Left lobe of liver (tissue), 2 donors: Measurements from ENCODE around the gene RAB42. TPM values are rescaled to one million over a fixed set of nuclear protein-coding genes. Genes with fewer than 3 reads are reported as not detected.
"Not testable (repeated sequence)": the region's sequence is repeated elsewhere in the genome, so short reads cannot be mapped to it uniquely, and the experiment has no call there.

Source experiments
- ATAC-seq: fragments of 200-7000 bp; cut with Tn5 transposase; one replicate; pipeline ENCODE4 v1.9.1; 2020; ENCODE audit warnings: mild to moderate bottlenecking, moderate library complexity
- DNase-seq: peaks from one replicate; pipeline ENCODE4 v3.0.0-alpha.2; 2020; ENCODE audit warnings: low spot score
- total RNA-seq: library from RNA; stranded (reverse); gene quantifications from one replicate; pipeline ENCODE4 v1.2.1, GENCODE V29; 2021
- donor health status: DM: no; HTN: no; CAD: no; lungs with moderate emphysema.
- donor health status: DM: no; HTN: yes; CAD: no.

Gene RAB42, protein sequence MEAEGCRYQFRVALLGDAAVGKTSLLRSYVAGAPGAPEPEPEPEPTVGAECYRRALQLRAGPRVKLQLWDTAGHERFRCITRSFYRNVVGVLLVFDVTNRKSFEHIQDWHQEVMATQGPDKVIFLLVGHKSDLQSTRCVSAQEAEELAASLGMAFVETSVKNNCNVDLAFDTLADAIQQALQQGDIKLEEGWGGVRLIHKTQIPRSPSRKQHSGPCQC
- total RNA-seq = 0.75 TPM

DNA sequence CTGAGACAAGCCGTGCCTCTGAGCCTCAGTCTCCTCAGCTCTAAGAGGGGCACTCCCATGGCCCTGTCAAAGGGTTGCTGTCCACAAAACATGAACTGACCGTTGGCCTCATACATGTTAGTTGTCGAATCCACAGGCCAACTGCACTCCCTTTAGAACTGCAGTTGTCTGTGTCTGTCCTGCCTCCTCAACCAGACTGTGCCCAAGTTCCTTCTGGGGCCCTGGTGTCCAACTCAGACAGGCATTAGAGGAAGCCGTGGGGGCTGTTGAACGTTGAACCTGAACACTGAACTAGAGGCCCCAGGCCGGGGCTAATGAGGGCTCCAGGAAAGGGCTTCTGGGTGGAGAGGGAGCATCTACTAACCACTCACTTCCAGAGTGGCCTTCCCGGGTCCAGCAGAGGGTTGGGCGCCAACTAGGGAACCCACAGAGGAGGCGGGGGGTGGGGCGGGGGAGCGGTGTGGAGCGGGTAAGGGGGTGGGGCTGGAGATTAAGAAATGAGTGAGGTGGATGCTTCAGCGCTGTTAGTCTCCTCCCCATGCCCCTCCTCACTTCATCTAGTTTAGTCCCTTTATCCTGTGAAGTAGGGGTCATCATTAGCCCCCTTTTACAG, at the start of gene RAB42:
RAB42 (plus strand) TSS at position 558 of the 613 bp plus-strand sequence. CDS start 247 bp downstream, outside the sequence.
- DNase-seq (no peak), ATAC-seq (peak; percentile 51)

DNA sequence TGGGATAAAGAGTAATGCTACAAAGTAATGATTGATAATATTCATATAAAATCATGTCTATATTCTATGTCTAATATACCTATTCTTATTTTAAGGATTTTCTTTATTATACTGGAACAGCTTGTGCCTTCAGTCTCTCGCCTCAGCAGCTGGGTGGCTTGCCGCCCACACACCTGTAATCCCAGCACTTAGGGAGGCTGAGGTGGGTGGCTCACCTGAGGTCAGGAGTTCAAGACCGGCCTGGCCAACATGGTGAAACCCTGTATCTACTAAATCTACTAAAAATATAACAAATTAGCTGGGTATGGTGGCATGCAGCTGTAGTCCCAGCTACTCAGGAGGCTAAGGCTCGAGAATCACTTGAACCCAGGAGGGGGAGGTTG, 46.8 kb upstream of the RAB42 start:
- no peak for DNase-seq
- no peak for ATAC-seq

DNA sequence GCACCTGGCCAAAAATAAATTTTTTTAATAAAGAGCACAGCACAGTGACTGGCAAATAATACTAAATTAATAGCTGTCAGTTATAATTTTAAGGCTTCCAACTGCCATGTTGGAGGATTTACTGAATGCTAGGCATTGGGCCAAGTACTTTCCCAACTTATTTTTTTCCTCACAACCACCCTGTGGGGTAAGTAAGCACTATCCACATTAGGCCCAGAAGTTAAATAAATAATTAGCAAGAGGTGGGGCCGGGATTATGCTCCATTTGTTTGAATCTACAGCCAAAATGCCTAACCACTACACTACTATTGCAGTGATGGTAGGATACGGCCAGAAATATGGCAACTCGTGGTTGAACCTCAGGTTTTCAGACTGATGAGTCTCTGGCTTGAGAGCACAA, 43.7 kb upstream of the RAB42 start:
- no peak for ATAC-seq
- no peak for DNase-seq

DNA sequence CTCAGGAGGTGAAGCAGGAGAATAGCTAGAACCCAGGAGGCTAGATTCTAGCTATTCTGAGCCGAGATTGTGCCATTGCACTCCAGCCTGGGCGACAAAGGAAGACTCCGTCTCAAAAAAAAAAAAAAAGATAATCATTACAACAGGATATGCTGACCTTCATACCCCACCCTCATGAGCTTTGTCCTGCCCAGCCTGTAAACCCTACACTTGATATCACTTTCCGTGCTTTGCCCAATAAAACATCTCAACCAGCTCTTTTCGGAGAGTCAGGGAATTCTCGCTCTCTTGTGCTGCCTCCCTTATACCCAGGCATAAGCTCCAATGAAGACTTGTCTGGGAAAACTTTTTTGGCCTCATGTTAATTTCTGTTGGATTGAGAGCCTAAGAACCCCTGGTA, 40.7 kb upstream of the RAB42 start:
- ATAC-seq = no peak

DNA sequence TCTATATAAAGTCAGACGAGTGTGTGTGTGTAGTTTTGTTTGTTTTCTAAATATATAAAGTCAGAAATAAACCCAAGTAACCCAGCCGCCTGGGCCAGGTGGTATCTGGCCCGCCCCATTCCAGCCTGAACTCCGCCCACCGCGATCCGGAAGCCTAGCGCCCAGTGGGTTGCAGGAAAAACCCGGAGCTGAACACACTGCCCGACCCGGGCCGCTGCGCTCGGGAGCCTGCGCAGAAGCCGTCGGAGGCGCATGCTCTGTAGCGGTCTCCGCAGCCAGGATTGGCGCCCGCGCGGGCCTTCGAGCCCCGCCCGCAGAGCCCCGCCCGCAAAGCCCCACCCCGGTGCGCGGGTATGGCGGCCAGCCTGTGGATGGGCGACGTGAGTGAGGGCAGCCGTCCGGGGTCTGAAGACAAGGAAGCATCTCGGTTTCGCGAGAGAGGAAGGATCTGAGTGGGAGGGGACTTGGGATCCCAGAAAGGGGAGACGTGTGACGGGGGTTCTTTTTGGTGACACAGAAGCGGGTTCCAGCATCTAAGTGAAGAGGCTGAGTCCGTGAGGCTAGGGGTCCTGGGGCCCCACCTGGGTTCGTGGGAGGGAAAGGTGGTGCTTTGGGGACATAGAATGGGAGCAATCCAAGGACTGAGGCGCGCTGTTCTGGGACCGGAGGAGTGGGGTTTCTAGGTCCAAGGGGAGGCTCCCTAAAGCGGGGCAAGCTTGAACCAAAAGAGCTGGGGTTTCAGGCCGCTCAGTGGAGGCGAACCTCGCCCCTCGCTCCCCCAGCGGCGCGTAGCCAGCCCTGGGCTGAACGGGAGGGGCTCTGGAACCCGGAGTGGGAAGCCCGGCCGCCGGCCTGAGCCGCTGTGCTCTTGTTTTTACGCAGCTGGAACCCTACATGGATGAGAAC, 39.1 kb upstream of the RAB42 start, which contains the start of gene TRNAU1AP:
TRNAU1AP (plus strand) TSS at position 328 of the 906 bp plus-strand sequence; CDS start at position 354, 26 bp downstream.
- DNase-seq (peak; percentile 97), ATAC-seq (peak; percentile 98)

More for the DNA sequence above, 40.7 kb upstream of the RAB42 start:
- DNase-seq = no peak

DNA sequence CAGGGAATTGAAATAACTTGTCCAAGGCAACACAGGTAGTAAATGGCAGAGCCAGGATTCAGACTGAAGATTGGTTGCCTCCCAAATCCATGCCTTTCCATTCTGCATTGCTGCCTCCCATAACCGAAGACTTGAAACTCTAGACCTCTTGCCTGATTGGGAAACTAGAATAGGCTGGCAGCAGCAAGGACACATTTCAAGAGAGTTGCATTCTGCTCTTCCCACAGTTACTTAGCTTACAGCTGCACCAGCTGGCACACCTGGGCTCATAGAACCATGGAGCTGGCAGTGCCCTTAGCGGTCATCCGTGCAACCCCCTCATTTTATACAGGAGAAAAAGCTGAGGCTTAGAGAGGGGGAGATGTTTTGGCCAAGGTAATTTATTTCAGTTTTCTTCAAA, 31.2 kb upstream of the RAB42 start:
- ATAC-seq (no peak), DNase-seq (no peak)

DNA sequence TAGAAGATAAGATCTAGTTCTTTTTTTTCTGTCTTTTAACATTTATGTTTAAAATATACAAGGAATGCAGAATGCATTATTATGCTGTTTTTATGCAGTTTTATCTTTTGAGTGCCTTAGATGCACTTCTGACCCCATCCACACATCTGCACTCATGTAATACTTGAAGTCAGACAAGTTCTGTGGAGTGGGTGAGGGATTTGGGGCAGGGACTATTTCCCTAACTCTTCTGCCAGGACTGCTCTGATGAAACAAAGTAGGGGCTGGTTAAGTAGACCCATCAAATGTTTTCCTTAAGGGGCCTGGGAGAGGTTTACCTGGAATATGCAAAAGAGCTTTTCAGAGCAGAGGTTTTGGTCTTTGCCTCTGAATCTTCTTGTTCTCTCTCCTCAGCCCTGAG, 27.8 kb upstream of the RAB42 start:
- DNase-seq (no peak), ATAC-seq (no peak)

DNA sequence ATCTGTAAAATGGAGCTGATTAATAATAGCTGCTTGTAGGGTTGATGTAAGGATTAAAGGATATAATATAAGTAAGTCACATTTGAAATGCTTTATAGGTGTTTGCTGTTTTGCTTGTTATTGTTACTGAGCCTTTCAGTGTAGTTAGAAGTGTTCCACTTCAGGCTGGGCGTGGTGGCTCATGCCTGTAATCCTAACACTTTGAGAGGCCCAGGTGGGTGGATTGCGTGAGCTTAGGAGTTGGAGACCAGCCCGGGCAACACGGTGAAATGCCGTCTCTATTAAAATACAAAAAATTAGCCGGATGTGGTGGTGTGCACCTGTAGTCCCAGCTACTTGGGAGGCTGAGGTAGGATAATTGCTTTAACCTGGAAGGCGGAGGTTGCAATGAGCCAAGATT, 27.0 kb upstream of the RAB42 start:
- DNase-seq = no peak
- ATAC-seq = no peak

DNA sequence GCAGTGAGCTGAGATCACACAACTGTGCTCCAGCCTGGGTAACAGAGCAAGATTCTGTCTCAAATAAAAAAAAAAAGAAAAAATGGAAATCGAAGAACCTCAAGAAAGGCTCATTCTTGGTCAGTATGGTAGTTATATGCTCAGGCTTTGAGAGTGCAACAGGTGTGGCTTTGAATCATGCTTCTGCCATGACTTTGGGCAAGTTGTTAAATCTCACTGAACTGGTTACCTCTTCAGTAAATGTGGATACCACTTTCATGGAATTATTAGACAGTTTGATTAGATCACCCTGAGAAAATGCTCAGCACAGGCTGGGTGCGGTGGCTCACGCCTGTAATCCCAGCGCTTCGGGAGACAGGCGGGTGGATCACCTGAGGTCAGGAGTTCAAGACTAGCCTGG, 26.3 kb upstream of the RAB42 start:
- DNase-seq = no peak
- no peak for ATAC-seq

DNA sequence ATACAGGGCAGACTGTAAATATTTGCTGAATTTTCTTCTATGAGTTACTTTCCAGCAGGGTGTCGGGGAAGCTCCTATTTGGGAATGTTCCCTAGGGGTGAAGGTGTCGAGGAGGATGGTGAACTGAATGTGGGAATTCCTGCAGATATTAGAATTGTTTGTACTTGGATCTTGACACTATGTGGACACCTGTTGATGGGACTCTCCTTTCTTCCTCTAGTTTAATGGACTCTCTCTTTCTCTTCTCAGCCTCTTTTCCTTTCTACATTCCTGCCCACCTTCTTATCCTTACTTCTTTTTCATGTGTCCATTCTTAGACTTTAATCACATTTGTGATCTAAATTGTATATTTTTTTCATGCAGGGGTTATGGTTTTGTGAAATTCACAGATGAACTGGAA, 25.1 kb upstream of the RAB42 start:
- no peak for DNase-seq
- ATAC-seq = no peak

DNA sequence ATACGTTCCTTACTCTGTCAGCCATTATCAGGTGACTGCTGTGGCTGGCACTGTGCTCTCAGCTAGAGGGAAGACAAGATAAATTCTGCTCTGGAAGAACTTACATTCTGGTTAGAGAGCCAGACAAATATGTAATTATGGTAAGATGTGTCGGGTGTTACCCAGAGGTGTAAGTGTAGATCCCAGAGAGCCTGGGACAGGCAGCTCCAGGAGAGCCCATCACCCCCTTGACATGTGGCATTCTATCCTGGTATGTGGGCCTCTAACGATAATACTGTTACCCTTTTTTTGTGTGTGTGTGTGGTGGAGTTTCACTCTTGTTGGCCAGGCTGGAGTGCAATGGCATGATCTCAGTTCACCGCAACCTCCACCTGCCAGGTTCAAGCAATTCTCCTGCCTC, 20.2 kb upstream of the RAB42 start:
- ATAC-seq (no peak), DNase-seq (no peak)

DNA sequence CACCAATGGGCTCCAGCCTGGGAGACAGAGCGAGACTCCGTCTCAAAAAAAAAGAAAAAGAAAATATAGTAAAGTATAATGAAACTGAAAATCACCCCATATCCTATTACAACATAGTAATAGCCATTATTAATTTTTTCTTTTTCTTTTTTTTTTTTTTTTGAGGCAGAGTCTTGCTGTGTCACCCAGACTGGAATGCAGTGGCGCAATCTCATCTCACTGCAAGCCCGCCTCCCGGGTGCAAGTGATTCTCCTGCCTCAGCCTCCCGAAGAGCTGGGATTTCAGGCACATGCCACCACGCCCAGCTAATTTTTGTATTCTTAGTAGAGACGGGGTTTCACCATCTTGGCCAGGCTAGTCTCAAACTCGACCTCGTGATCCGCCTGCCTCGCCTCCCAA, 19.2 kb upstream of the RAB42 start:
- not testable (repeated sequence) for DNase-seq, ATAC-seq

DNA sequence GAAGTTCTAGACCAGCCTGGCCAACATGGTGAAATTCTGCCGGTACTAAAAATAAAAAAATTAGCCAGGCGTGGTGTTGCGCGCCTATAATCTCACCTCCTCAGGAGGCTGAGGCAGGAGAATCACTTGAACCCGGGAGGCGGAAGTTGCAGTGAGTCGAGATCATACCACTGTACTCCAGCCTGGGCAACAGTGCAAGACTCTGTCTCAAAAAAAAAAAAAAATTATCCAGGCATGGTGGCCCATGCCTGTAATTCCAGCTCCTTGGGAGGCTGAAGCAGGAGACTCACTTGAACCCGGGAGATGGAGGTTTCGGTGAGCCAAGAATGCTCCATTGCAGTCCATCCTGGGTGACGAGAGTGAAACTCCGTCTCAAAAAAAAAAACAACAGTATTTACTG, 18.5 kb upstream of the RAB42 start:
- DNase-seq = no peak
- ATAC-seq = no peak

DNA sequence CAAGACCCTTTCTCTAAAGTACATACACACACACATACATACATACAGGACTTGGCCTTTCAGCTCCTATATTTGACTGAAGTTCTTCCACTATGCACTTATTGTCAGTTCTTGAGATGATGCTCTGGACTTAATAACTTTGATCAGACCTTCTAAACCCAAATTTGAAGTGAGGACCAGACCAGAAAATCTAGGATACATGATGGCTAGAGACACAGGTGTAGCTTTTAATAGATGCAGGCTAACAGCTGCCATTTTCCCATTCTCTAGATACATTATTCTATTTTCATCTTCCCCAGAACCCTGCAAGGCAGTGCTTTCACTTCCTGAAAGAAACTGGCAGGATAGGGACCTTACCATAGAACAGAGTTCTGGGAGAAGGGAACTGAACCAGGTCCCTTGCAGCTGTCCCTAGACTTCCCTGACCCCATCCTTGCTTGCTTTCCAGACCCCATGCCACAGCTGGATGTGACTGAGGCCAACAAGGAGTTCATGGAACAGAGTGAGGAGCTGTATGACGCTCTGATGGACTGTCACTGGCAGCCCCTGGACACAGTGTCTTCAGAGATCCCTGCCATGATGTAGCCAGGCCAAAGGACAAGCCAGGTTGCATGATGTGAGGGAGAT, 14.9 kb upstream of the RAB42 start:
- ATAC-seq = no peak

DNA sequence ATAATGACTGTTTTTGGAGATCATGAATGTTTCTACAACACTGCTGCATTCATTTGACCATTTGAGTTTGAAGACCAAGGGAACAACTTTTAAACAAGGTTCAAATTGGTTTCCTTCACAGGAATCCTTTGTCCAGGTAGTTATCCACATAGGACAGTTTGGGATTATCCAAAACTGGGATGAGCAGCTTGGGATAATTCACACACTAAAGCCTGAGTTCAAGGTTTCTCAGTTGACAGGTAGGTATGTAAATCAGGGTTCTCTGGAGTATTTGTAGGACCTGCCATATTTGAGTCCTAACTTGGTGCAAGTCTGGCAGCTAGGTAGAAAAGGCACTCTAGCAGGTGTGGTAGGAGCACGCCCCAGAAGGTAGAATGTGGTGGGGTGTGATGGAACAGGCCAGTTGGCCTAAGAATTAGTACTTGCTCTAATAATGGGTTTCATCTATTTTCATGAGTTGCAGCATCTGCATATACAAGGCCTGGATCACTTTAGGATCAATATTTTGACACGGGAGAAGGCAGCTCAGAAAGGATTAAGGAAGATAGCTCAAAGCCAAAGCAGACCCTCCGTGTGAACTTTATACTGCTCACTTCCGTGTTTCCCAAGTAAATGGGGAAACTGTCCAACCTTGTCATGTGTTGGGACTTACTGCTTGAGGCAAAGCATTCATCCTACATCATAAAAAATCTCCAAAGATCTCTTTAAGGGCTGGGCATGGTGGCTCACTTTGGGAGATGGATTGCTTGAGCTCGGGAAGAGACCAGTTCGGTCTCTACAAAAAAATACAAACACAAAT, 14.1 kb upstream of the RAB42 start:
- no peak for DNase-seq
- no peak for ATAC-seq

More for the DNA sequence above, 14.9 kb upstream of the RAB42 start:
- DNase-seq = no peak

DNA sequence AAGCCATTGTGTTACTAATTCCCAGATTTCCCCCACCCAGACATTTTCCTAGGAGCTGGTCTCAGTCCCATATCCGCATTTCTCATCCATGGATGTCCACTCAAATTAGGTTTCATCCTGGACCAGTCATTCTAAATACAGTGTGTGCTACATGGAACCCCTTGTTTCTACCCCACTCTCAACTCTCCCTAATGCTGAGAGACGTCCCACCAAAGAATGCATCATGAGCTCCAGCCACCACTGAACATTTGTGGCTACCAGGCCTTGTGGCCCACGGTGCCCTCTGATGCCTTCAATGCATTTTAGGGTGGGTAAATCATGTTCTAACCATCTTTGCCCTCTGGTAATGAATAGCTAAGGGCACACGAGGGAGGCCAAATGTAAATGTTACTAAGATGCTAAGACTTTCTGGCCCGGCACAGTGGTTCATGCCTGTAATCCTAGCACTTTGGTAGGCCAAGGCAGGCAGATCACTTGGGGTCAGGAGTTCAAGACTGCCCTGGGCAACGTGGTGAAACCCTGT, 13.3 kb upstream of the RAB42 start:
- DNase-seq (no peak), ATAC-seq (no peak)

DNA sequence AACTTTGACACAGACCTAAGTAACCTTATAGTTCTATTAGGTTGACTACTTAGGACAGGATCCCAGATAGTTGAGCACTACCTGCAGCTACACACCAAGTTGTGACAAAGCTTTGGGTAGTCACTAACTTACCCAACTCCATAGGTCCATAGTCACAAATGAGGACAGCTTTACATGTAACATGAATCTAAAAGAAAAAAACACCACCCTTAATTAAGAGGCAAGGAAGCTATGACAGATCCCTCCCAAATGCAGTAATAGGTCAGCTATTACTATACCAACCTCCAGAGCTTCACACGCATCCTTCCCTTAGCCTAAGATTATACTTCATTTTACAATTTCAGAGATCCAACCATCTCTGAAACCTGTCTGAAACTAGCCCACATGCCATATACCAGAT, 12.7 kb upstream of the RAB42 start:
- ATAC-seq = no peak
- DNase-seq = no peak

DNA sequence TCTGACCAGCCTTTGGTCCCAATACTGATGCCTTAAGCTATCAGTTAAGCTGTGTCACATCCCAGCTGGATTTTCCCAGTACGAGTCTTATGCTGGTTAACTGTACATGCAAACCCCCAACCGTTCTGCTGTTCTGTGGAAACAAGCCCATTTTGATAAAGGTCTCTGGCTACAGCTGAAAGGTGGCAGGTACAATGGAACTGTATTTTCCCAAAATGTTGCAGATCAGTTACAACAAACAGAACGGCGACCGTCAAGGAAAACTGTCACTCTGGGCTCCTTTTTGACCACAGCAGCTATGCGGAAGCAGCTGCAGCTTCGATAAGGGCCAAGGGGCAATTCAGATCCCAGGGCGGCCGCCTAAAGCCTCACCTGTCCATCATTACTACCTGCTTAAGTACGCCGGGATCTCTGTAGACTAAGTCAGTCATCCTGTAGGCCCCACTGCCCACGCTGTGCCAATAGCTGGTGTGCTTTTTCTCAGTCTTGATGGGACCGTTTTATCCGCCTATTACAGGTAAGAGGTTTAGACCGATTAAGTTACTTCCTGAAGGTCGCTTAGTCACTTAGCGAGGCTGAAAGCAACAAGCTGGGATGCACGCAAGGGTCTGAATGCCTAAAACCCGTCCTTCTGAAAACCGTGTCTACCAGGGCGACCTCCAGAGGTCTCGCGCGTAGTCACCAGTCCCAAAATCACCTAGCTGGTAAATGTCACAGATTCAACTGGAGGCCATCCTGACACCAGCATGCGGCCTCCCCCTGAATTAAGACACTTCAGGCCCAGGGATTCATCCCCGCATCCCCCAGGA, 11.1 kb upstream of the RAB42 start:
- DNase-seq (peak; percentile 47), ATAC-seq (peak; percentile 43)

DNA sequence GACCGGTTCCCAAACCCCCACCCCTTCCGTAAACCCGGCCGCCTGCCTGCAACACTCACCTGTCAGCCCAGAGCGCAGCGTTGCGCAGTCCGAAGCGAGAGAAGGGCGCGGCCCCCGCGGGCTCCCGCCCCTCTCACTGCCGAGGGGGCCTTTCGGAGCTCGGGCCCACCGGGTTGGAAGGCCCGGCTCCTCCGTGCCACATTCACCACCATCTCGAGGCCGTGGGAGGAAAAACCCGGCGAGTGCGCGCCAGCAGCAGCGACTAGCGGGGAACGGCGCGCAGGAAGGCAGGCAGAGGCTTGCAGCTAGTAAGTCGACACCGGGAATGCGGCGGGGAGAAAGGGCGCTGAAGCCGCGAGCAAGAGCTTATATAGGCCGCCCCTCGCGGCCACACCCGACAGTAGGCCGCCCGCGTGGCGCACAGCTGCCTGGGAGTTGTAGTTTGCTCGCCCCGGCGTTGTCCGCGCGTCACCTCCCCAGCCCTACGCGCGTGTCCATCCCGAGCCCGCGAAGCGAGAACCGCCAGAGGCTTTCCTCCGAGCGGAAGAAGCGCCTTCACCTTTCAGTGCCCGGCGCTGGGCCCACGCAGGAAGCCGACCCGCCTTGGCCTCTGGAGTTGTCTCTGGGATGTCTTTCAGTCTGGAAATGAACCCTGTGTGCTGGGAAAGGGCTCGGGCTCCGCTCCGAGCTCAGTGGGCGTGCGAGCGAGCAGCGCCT, 10.4 kb upstream of the RAB42 start:
- ATAC-seq = peak; percentile 97
- peak; percentile 97 for DNase-seq
